SIG-M5 treated with dmso at 0.1 percent for 504 hours (cell line): ENCODE results near the gene ETFB.

ENCODE experiments used
- DNase-seq: peaks from one replicate; lab custom pipeline; 2025; ENCODE audit not compliant: unreplicated experiment; lab: John Stamatoyannopoulos, UW

The ETFB gene

GRCh38 chr19:51372649-51373504, 6.7 kb upstream of the ETFB start, which contains the start of gene NKG7:
TSS of gene NKG7 (minus strand) at chr19:51372654. CDS start at chr19:51372535, 119 bp downstream.
- DNase-seq = peak; percentile 96

GRCh38 chr19:51372021-51372648, 5.9 kb upstream of the ETFB start:
- DNase-seq = no peak

DNA sequence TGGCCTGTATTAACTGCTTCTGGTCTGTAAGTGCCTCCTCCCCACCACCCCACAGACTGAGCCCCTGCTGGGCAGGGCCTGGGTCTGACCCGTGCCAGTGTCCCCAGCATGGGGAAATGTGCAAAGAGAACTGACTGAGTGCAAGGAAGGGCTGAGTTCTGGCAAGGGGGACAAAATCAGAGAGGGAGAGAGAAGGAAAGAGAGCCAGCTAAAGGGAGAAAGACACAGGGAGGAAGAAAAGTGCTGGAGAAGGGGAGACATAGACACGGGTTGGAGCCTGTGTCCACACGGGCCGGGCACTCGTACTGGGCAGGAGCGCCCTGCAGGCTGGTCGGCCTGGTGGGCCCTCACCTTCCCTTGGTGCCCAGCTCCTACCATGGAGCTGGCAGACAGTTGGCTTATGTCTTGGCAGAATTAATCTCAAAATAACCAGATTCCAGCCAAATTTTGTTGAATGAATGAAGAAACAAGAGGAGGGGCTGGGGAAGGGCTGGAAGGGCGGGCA, 5.0 kb upstream of the ETFB start:
- DNase-seq = no peak

DNA sequence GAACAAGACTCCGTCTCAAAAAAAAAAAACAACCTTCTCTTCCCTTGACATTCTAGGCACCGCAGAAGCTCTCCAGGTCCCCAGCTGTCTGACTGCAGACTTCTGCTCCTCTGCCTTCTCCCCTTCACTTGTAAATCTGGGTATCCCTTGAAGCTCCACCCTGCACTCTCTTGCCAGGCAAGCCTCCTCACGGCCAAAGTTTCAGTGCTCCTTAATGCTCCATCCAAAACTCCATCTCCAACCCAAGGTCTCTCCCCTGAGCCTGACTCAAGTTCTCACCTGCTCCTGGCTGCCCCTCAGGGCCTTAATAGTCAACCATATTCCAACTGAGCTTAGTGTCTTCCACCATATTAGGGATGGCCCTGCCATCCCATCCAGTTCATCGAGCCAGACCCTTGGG, 4.0 kb upstream of the ETFB start:
- DNase-seq = no peak

DNA sequence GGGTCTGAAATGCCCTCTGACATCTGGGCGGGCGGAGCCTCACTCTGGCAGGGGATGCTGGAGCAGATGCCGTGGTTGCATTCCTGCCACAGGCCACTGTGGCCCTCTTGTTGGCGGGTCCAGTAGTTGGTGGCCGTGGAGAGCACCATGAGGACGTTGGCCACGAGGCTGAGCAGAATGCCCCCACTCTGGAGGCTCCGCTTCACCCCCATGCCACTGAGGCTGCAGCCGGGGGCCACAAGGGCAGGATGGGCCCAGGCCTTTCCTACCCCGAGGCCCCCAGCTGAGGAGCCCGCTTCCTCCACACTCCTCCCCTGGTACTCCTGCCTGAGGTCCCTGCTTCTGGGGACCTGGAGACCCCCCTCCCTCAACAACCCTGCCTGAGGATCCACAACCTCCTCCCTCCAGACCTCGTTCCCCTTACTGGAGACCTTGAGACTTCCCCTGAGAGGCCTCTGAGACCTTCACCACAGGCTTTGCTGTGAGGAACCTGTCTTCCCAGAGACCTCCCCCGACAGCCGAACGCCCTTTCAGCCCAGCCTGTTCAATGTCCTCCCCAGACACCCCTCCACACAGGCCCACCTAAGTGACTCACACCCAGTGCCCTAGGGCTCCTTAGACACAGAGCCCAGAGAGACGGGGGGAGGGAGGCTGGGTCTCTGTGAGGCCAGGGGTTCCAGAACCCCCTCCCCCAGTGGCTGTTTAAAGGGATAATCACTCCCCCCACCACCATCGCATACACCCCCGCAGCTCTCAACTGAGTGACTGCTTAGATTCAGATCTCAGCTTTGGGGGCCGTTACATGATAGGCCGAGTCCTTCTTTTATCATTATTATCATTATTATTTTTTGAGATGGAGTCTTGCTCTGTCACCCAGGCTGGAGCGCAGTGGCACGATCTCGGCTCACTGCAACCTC, 2.4 kb upstream of the ETFB start, which contains the start of gene CLDND2:
Gene CLDND2, minus strand, starts transcription at position 638 of the 917 bp plus-strand sequence. Its CDS starts 426 bp downstream, at position 212.
- peak; percentile 17 for DNase-seq

GRCh38 chr19:51367565-51368365, 1.6 kb upstream of the ETFB start:
- DNase-seq = peak; percentile 97

- DNase-seq = no peak
These were observed 1.0 kb upstream of the ETFB start for GRCh38 chr19:51367255-51367564.

DNA sequence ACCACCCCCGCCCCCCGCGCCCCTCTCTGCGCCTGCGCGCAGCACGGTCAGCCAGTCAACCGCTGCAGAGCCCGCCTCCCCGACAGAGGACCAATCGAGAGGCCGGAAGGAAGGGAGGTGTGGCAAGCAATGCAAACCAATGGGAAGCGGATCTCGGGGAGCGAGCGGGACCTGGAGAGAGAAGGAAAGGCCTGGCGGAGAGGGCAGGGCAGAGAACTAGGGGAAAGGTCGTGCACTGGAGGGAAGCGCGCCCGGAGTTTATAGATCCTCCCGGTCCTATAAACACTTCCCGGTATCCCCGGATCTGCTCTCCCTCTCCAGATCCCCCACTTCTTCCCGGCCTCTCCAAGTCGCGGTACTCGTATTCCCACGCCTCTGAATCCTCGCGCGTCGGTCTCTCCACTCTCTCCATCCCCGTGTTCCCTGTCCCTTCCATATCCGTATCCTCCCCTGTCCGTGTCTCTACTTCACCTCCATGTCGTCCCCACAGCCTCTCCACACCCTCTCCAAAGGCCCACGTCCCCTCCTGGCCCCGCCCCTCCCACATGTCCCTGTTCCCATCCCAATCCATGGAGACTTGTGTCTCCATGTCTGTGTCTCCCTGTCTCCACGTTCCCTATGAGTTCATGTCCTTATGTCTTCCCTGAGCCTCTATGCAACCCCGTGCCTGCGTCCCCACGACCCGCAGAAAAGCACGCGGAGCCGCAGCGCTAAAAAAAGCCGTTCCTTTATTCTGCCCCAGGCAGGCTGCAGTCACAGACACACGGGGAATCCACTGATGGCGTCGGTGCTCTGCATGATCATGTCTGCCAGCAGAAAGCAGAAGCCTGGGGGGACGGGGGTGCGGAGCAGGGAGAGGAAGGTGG, 434 bp upstream of the ETFB start:
- peak; percentile 98 for DNase-seq

DNA sequence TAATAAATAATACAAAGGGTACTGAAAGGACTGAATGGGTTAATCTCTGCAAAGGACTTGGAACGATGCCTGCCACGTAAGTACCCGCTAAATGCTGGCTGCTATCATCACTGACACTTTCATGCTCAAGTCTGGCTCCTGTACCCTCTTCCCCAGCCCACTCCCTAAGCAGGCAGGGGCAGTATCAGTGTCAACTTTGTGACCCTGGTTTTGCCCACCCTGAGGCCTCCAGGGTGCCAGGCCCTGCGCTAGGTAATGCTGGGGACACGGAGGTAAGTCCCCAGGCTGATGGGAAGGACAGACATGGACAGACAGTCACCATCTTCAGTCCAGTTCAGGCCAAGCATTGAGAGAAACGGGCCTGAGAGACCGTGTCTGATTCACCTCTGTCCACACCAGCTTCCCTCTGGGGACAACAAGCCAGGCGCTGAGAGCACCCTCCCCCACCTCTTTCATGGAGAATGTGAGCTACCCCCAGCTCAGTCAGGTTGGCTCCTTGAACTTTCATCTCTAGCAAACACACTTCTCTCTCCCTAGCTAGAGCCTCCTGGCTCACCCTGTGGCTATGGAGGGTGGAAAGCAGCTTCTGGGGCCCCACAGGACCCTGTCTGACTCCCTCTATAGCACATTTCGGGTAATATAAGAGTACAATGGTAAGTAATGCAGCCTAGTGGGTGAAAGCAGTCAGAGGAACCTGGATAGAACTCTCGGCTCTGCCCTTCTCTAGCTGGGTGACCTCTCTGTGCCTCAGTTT, 800 bp downstream of the ETFB start:
- DNase-seq = peak; percentile 32

DNA sequence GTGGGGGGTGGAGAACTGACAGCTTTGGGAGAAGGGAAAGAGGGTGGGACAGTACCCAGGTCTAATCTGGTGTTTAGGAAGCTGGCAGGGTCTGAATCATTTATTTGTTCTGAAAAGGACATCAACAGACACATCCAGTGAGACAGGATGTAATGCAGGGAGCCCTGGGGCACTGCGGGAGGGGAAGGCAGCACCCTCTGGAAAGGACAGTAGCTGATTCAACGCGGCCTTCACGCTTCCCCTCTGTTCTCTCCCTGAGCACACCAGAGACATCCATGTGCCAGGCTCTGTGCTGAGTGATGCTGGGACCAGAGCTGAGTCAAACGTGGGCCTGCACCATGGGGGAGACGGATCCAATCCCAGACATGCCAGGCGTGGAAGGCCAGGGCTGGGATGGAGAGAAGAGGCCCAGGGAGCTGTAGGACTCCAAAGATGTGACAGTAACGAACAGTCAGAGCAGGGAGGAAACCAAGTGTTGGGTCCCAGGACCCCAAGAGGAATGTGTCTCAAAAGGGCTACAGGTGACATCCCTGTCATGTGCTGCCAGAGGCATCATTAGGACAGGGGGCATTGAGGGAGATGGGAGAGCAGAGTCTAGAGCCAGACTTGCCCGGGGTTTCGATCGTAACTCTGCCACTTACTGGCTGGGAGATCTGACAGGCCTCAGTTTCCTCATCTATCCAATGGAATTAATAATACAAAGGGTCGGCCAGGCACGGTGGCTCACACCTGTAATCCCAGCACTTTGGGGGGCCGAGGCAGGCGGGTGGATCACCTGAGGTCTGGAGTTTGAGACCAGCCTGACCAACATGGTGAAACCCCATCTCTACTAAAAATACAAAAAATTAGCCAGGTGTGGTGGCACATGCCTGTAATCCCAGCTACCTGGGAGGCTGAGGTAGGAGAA, 1.7 kb downstream of the ETFB start:
- no peak for DNase-seq

GRCh38 chr19:51361239-51361638, 4.9 kb downstream of the ETFB start:
- no peak for DNase-seq

DNA sequence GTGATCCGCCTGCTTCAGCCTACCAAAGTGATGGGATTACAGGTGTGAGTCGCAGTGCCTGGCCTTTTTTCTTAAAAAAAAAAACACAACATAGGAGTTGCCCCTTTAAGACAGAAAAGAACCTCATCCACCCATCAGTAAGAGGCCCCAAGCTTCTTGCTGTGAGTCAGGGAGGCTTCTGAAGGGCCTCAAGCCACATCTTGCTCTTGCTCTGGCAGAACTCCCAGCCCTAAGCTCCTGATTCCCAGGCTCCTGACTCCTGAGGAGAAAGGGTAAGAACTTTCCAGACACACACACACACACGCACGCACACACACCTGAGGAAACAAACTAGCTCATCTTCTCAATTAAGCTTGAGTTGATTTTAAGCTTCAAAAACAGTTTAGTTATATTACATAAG, 6.9 kb downstream of the ETFB start:
- DNase-seq = no peak

DNA sequence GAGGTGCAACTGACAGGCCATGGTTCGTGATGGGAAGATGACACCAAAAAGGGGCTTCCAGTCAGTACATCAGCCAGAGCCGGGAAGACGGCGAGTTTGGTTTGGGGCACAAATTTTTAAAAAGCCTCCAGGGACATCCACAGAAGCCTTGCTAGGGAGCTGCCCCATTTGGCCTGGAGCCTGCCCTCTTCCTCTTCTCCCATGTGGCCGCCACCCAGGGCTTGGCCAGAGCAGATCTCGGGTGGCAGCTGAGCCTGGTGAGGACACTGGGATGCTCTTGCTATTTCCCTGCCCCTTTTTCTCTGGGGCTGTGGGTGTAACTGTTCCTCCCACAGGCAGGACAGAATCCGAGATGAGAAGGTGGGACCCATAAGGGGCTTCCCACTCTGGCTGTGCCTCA, 8.2 kb downstream of the ETFB start:
- no peak for DNase-seq

- DNase-seq = no peak
These were observed 9.9 kb downstream of the ETFB start for GRCh38 chr19:51356159-51356801.

DNA sequence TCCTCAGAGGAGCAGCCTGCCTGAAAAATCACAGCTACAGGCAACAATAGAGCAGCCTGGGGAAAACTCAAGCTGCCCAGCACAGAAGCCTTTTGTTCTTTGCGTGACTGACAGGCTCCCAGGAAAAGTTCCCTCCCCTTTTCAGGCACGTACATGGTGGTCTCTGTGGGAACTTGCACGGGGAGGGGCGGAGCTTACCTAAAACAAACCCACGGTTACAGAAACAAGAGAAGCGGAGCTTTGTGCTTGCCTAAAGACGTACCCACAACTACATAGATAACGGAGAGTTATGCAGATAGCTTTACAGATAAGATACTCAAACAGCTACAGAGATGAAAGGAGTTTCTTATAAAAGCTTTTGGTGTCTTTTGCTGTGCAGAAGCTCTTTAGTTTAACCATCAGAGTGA, 11.4 kb downstream of the ETFB start:
- no peak for DNase-seq

DNA sequence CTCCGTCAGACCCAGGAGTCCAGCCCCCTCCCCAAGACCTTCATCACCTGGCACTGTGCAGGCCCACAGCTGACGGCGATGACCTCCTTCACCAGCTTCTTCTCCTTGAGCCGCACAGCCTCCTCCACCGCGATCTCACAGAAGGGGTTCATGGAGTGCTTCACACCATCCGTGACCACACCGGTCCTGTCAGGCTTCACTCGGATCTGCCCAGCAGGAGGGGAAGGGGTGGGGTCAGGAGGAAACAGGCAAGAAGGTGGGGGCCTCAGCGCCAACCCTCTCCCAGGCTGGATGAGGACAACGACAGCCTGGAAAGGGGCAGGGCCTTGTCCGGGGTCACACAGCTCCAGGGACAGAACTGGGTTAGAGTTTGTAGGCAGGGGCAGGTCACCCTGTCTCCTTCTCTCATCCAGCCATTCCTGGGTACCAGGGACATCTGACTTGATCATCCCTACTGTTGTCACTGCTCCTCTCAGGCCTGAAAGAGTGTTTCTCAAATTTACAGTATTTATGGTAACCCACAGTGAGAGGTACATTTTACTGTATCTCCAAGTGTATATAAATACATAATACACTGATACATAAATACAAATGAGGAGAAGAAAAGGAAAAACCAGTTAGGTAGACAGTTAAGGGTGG, 12.0 kb downstream of the ETFB start:
- DNase-seq = no peak
